Activated T-helper 1 cell treated with anti-CD3 and anti-CD28 coated beads, Interleukin-2, amount 50 U/mL, for 16 hours (primary cell): ENCODE measurements around the gene RAP2B.
"Not testable (repeated sequence)": the region's sequence is repeated elsewhere in the genome, so short reads cannot be mapped to it uniquely, and the experiment has no call there.

Experiments
- DNase-seq, 2 donors: peaks; one replicate each; pipeline ENCODE4 v3.0.0-alpha.2; 2020; ENCODE audit warnings: low read depth in 1 of 2, low spot score in 1 of 2

RAP2B gene

GRCh38 chr3:153161714-153162512 is at the start of gene RAP2B:
TSS of gene RAP2B (plus strand) at chr3:153162226. CDS start at chr3:153162694, 468 bp downstream.
- DNase-seq, result peak; percentile 93 to 97

GRCh38 chr3:153113541-153113940 is 48.5 kb upstream of the RAP2B start:
- no peak for DNase-seq

- DNase-seq, result not testable (repeated sequence)
These were observed 47.8 kb upstream of the RAP2B start for GRCh38 chr3:153114270-153114669.

GRCh38 chr3:153115326-153115725 is 46.7 kb upstream of the RAP2B start:
- no peak for DNase-seq

GRCh38 chr3:153127788-153128187 is 34.2 kb upstream of the RAP2B start:
- no peak for DNase-seq

GRCh38 chr3:153129426-153129825 is 32.6 kb upstream of the RAP2B start:
- no peak for DNase-seq

GRCh38 chr3:153129866-153130265 is 32.2 kb upstream of the RAP2B start:
- no peak for DNase-seq

GRCh38 chr3:153130312-153130977 is 31.6 kb upstream of the RAP2B start:
- no peak for DNase-seq

- no peak for DNase-seq
These were observed 24.4 kb upstream of the RAP2B start for GRCh38 chr3:153137626-153138025.

- peak in 1 of 2 donors; percentile 33 for DNase-seq
These were observed 23.5 kb upstream of the RAP2B start for GRCh38 chr3:153138276-153139210.

- DNase-seq, result no peak
These were observed 19.1 kb upstream of the RAP2B start for GRCh38 chr3:153142961-153143360.

- no peak for DNase-seq
These were observed 18.0 kb upstream of the RAP2B start for GRCh38 chr3:153144071-153144470.

GRCh38 chr3:153144779-153145178 is 17.2 kb upstream of the RAP2B start:
- no peak for DNase-seq

- no peak for DNase-seq
These were observed 16.6 kb upstream of the RAP2B start for GRCh38 chr3:153145454-153145853.

GRCh38 chr3:153146191-153147053 is 15.6 kb upstream of the RAP2B start:
- no peak for DNase-seq

GRCh38 chr3:153150991-153151390 is 11.0 kb upstream of the RAP2B start:
- no peak for DNase-seq

- DNase-seq, result not testable (repeated sequence)
These were observed 6.2 kb upstream of the RAP2B start for GRCh38 chr3:153155786-153156185.

- DNase-seq, result no peak
These were observed 3.8 kb upstream of the RAP2B start for GRCh38 chr3:153158189-153158588.

GRCh38 chr3:153158961-153159735 is 2.9 kb upstream of the RAP2B start:
- no peak for DNase-seq
